ENCODE measurements around the gene UBASH3A. TPM values are rescaled to one million over a fixed set of nuclear protein-coding genes. Genes with fewer than 3 reads are reported as not detected.

The UBASH3A gene
- total and polyA plus RNA-seq, 5 donors = 0.07 to 0.29 (median 0.23) TPM

GRCh38 chr21:42454786-42455185 is 51.1 kb downstream of the UBASH3A start:
- no peak overlapping the region for H3K27ac ChIP-seq (ENCODE audit: low read length)
- H3K27me3 ChIP-seq (ENCODE audit: control insufficient read depth, insufficient read depth) = no peaks in the 10 kb centered on the region
- ATAC-seq (no peak), DNase-seq (no peak)
- H3K9me3 ChIP-seq (ENCODE audit: control insufficient read depth, low read length) = no peaks in the 10 kb centered on the region
- 61% methylated on average over 9 of the region's 9 CpGs for WGBS
- no peak overlapping the region for H3K4me3 ChIP-seq (ENCODE audit: low read length)
- intact Hi-C loops (cut with DNase I) = loop anchor here in 1 of 4 donors (5.0 kb wide), 1 partner anchor 307 kb away; no protein-coding TSS in a partner anchor
- no peaks in the 10 kb centered on the region for H3K4me1 ChIP-seq (ENCODE audit: control insufficient read depth, insufficient read depth, low read length)

- H3K27ac ChIP-seq (ENCODE audit: low read length) = no peak overlapping the region
- 77% methylated on average over 9 of the region's 9 CpGs for WGBS
- H3K4me1 ChIP-seq (ENCODE audit: control insufficient read depth, insufficient read depth, low read length) = no peaks in the 10 kb centered on the region
- H3K4me3 ChIP-seq (ENCODE audit: low read length) = no peak overlapping the region
- ATAC-seq = no peak
- intact Hi-C loops (cut with DNase I) = no loop called here
- DNase-seq = no peak
- H3K27me3 ChIP-seq (ENCODE audit: control insufficient read depth, insufficient read depth) = no peaks in the 10 kb centered on the region
- no peaks in the 10 kb centered on the region for H3K9me3 ChIP-seq (ENCODE audit: control insufficient read depth, low read length)
These were observed 51.5 kb downstream of the UBASH3A start for GRCh38 chr21:42455196-42455595.

- no peak overlapping the region for H3K27ac ChIP-seq (ENCODE audit: low read length)
- intact Hi-C loops (cut with DNase I) = no loop called here
- WGBS = 81% methylated on average over 10 of the region's 10 CpGs
- H3K4me1 ChIP-seq (ENCODE audit: control insufficient read depth, insufficient read depth, low read length) = no peaks in the 10 kb centered on the region
- no peak overlapping the region for H3K4me3 ChIP-seq (ENCODE audit: low read length)
- no peaks in the 10 kb centered on the region for H3K27me3 ChIP-seq (ENCODE audit: control insufficient read depth, insufficient read depth)
- ATAC-seq (no peak), DNase-seq (no peak)
- H3K9me3 ChIP-seq (ENCODE audit: control insufficient read depth, low read length) = no peaks in the 10 kb centered on the region
These were observed 52.2 kb downstream of the UBASH3A start for GRCh38 chr21:42455754-42456440.

- Histone ChIP-seq H3K4me1 (ENCODE audit: control insufficient read depth, insufficient read depth, low read length) (no peaks in the 10 kb centered on the region), H3K9me3 (ENCODE audit: control insufficient read depth, low read length) (no peaks in the 10 kb centered on the region), H3K27me3 (ENCODE audit: control insufficient read depth, insufficient read depth) (no peaks in the 10 kb centered on the region), H3K4me3 (ENCODE audit: low read length) (no peak overlapping the region), H3K27ac (ENCODE audit: low read length) (no peak overlapping the region)
- ATAC-seq = no peak
- 65% methylated on average over 8 of the region's 8 CpGs for WGBS
- DNase-seq = no peak
- intact Hi-C loops (cut with DNase I) = no loop called here
These were observed 52.8 kb downstream of the UBASH3A start for GRCh38 chr21:42456457-42456856.

GRCh38 chr21:42459082-42459460 is 55.4 kb downstream of the UBASH3A start:
- ATAC-seq = no peak
- intact Hi-C loops (cut with DNase I) = no loop called here
- Histone ChIP-seq H3K27me3 (ENCODE audit: control insufficient read depth, insufficient read depth) (no peaks in the 10 kb centered on the region), H3K4me3 (ENCODE audit: low read length) (no peak overlapping the region), H3K4me1 (ENCODE audit: control insufficient read depth, insufficient read depth, low read length) (no peaks in the 10 kb centered on the region), H3K27ac (ENCODE audit: low read length) (no peak overlapping the region), H3K9me3 (ENCODE audit: control insufficient read depth, low read length) (no peaks in the 10 kb centered on the region)
- WGBS = 91% methylated on average over 1 of the region's 1 CpG
- no peak for DNase-seq

GRCh38 chr21:42459546-42460215 is 56.0 kb downstream of the UBASH3A start:
- Histone ChIP-seq H3K4me3 (ENCODE audit: low read length) (no peak overlapping the region), H3K27me3 (ENCODE audit: control insufficient read depth, insufficient read depth) (no peaks in the 10 kb centered on the region), H3K9me3 (ENCODE audit: control insufficient read depth, low read length) (no peaks in the 10 kb centered on the region), H3K4me1 (ENCODE audit: control insufficient read depth, insufficient read depth, low read length) (no peaks in the 10 kb centered on the region), H3K27ac (ENCODE audit: low read length) (no peak overlapping the region)
- intact Hi-C loops (cut with DNase I) = no loop called here
- no peak for ATAC-seq
- 82% methylated on average over 11 of the region's 11 CpGs for WGBS
- no peak for DNase-seq

GRCh38 chr21:42460391-42461184 is 56.9 kb downstream of the UBASH3A start:
- H3K27ac ChIP-seq (ENCODE audit: low read length) = no peak overlapping the region
- H3K4me3 ChIP-seq (ENCODE audit: low read length) = no peak overlapping the region
- WGBS = 73% methylated on average over 14 of the region's 14 CpGs
- no peaks in the 10 kb centered on the region for H3K9me3 ChIP-seq (ENCODE audit: control insufficient read depth, low read length)
- no peak for DNase-seq
- H3K4me1 ChIP-seq (ENCODE audit: control insufficient read depth, insufficient read depth, low read length) = no peaks in the 10 kb centered on the region
- intact Hi-C loops (cut with DNase I) = no loop called here
- no peak for ATAC-seq
- H3K27me3 ChIP-seq (ENCODE audit: control insufficient read depth, insufficient read depth) = no peaks in the 10 kb centered on the region

GRCh38 chr21:42461185-42461520 is 57.5 kb downstream of the UBASH3A start:
- DNase-seq = no peak
- Histone ChIP-seq H3K4me1 (ENCODE audit: control insufficient read depth, insufficient read depth, low read length) (no peaks in the 10 kb centered on the region), H3K9me3 (ENCODE audit: control insufficient read depth, low read length) (no peaks in the 10 kb centered on the region), H3K27me3 (ENCODE audit: control insufficient read depth, insufficient read depth) (no peaks in the 10 kb centered on the region), H3K4me3 (ENCODE audit: low read length) (no peak overlapping the region), H3K27ac (ENCODE audit: low read length) (no peak overlapping the region)
- 74% methylated on average over 5 of the region's 5 CpGs for WGBS
- intact Hi-C loops (cut with DNase I) = no loop called here
- no peak for ATAC-seq

- H3K4me3 ChIP-seq (ENCODE audit: low read length) = no peak overlapping the region
- WGBS = 75% methylated on average over 10 of the region's 10 CpGs
- ATAC-seq = no peak
- H3K9me3 ChIP-seq (ENCODE audit: control insufficient read depth, low read length) = no peaks in the 10 kb centered on the region
- no peak for DNase-seq
- intact Hi-C loops (cut with DNase I) = no loop called here
- no peaks in the 10 kb centered on the region for H3K27me3 ChIP-seq (ENCODE audit: control insufficient read depth, insufficient read depth)
- no peaks in the 10 kb centered on the region for H3K4me1 ChIP-seq (ENCODE audit: control insufficient read depth, insufficient read depth, low read length)
- no peak overlapping the region for H3K27ac ChIP-seq (ENCODE audit: low read length)
These were observed 58.5 kb downstream of the UBASH3A start for GRCh38 chr21:42461881-42462877.

GRCh38 chr21:42463861-42464515 is 60.3 kb downstream of the UBASH3A start:
- Histone ChIP-seq H3K4me1 (ENCODE audit: control insufficient read depth, insufficient read depth, low read length) (no peaks in the 10 kb centered on the region), H3K27me3 (ENCODE audit: control insufficient read depth, insufficient read depth) (no peaks in the 10 kb centered on the region), H3K4me3 (ENCODE audit: low read length) (no peak overlapping the region), H3K9me3 (ENCODE audit: control insufficient read depth, low read length) (no peaks in the 10 kb centered on the region), H3K27ac (ENCODE audit: low read length) (no peak overlapping the region)
- DNase-seq (no peak), ATAC-seq (peak in 1 of 2 donors; percentile 34)
- intact Hi-C loops (cut with DNase I) = no loop called here
- WGBS = 72% methylated on average over 17 of the region's 17 CpGs

All from right cardiac atrium (tissue), 5 donors.